H7 (cell line): ENCODE data around the gene MRPL53. TPM values are rescaled to one million over a fixed set of nuclear protein-coding genes. Genes with fewer than 3 reads are reported as not detected.

Source experiments
- DNase-seq: peaks from one replicate; pipeline ENCODE4 v3.0.0; 2012
- H3K27me3 ChIP-seq: 2 replicates; pipeline ENCODE4 v1.6.0; 2011; ENCODE audit warnings: mild to moderate bottlenecking, low read length; ENCODE audit not compliant: control insufficient read depth, insufficient read depth
- H3K36me3 ChIP-seq: replicated peaks from 2 replicates; pipeline ENCODE4 v1.5.1; 2011; ENCODE audit warnings: low read length; ENCODE audit not compliant: control insufficient read depth, insufficient read depth
- H3K4me3 ChIP-seq: 2 replicates; pipeline ENCODE4 v1.5.1; 2011; ENCODE audit warnings: low read depth, mild to moderate bottlenecking, control low read depth, low read length, moderate library complexity; ENCODE audit not compliant: insufficient read depth
- total RNA-seq: library from RNA; depleted of rRNA; stranded (reverse); fragments of >200 nt; shearing (Covaris generic); gene quantifications from 2 replicates; pipeline ENCODE4 v1.2.3, GENCODE V29; 2014; rRNA removed

Gene MRPL53
- total RNA-seq, 1 experiment from 2014 or later, result 25.9 TPM

DNA sequence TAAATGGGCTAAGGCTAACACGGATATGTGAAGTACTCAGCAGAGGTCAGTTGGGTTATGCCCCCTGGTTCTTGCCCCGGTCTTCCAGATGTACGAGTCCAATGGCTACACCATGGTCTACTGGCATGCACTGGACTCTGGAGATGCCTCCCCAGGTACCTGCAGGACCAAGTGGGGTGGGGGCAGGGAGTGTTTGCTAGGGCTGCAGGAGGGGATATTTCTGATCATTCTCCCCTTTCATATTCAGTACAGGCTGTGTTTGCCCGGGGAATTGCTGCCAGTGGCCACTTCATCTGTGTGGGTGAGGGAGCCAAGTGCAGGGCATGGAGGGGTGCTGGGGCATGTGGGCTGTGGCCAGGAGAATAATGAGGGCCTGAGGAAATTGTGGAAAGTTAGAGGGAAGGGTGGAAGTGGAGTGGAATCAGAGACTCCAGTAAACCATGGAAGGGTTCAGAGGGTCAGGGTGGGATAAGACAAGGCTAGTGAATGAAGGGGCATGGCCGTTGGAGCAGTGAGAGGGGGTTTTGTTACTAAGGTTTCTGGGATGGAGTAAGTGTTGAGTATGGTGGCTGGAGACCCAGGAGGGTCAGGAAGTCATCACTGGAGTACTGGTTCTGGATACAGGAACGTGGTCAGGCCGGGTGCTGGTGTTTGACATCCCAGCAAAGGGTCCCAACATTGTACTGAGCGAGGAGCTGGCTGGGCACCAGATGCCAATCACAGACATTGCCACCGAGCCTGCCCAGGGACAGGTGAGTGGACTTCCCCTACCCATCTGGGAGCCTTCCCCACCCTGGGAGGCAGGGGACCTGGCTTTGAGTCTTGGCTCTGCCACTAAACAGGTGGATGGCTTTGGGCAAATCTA is 49.0 kb downstream of the MRPL53 start:
- Histone ChIP-seq H3K4me3 (no peak overlapping the region), H3K36me3 (peaks cover 15% of the 10 kb centered on the region), H3K27me3 (peaks cover 8% of the 10 kb centered on the region; the same call in 1 of the 2 replicates)
- DNase-seq, result peak; percentile 16

Other genes starting within 250 kb of the MRPL53 start
- gene SLC4A5, start 129.3 kb downstream of the MRPL53 start, total RNA-seq, result 0.90 and 1.1 TPM in 2 replicates
- 100 and 105 TPM in 2 replicates for gene DCTN1, start 92.4 kb downstream of the MRPL53 start, total RNA-seq
- 0.83 and 1.6 TPM in 2 replicates for gene C2orf81, start 51.1 kb downstream of the MRPL53 start, total RNA-seq
- gene WDR54, start 51.0 kb downstream of the MRPL53 start, total RNA-seq, result 38.0 and 55.5 TPM in 2 replicates
- gene RTKN, start 30.7 kb downstream of the MRPL53 start, total RNA-seq, result 93.4 and 107 TPM in 2 replicates
- 9.6 and 11.3 TPM in 2 replicates for gene INO80B, start 17.6 kb downstream of the MRPL53 start, total RNA-seq
- 81.0 and 88.9 TPM in 2 replicates for gene WBP1, start 14.2 kb downstream of the MRPL53 start, total RNA-seq
- 91.2 and 98.8 TPM in 2 replicates for gene MOGS, start 7.3 kb downstream of the MRPL53 start, total RNA-seq
- 9.8 and 12.0 TPM in 2 replicates for gene CCDC142, start 10.3 kb upstream of the MRPL53 start, total RNA-seq
- 20.4 and 22.5 TPM in 2 replicates for gene TTC31, start 10.4 kb upstream of the MRPL53 start, total RNA-seq
- 0.11 and 0.17 TPM in 2 replicates for gene LBX2, start 26.9 kb upstream of the MRPL53 start, total RNA-seq
- 12.4 and 15.1 TPM in 2 replicates for gene PCGF1, start 35.0 kb upstream of the MRPL53 start, total RNA-seq
- gene TLX2, start 41.8 kb upstream of the MRPL53 start, total RNA-seq, result not detected in 2 replicates
- gene DQX1, start 53.6 kb upstream of the MRPL53 start, total RNA-seq, result 0.10 and 0.78 TPM in 2 replicates
- gene AUP1, start 57.0 kb upstream of the MRPL53 start, total RNA-seq, result 99.5 and 105 TPM in 2 replicates
- 27.0 and 39.6 TPM in 2 replicates for gene HTRA2, start 57.3 kb upstream of the MRPL53 start, total RNA-seq
- gene LOXL3, start 81.3 kb upstream of the MRPL53 start, total RNA-seq, result 6.6 and 7.7 TPM in 2 replicates
- 4.9 and 6.9 TPM in 2 replicates for gene DOK1, start 82.0 kb upstream of the MRPL53 start, total RNA-seq
- 3.9 and 4.8 TPM in 2 replicates for gene M1AP, start 175.7 kb upstream of the MRPL53 start, total RNA-seq
- 1.1 and 1.3 TPM in 2 replicates for gene SEMA4F, start 181.6 kb upstream of the MRPL53 start, total RNA-seq